ENCODE data around the gene CCDC144A.
"Not testable (repeated sequence)": the region's sequence is repeated elsewhere in the genome, so short reads cannot be mapped to it uniquely, and the experiment has no call there.

Gene CCDC144A

DNA sequence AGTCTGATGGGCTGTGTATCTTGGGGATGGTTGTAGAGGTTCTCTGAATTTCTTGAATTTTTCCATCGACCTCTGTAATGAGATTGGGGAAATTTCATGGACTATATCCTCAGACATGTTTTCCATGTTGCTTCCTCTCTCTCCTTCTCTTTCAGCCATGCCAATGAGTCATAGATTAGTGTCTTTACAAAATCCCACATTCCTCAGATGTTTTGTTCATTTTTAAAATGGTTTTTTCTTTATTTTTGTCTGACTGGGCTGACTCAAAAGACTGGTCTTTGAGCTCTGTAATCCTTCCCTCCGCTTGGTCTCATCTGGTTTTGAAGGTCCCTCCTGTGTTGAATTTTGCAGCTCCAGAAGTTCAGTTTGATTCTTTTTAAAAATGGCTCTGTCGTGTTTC lies 60.5 kb downstream of the CCDC144A start:
- not testable (repeated sequence) for DNase-seq

DNA sequence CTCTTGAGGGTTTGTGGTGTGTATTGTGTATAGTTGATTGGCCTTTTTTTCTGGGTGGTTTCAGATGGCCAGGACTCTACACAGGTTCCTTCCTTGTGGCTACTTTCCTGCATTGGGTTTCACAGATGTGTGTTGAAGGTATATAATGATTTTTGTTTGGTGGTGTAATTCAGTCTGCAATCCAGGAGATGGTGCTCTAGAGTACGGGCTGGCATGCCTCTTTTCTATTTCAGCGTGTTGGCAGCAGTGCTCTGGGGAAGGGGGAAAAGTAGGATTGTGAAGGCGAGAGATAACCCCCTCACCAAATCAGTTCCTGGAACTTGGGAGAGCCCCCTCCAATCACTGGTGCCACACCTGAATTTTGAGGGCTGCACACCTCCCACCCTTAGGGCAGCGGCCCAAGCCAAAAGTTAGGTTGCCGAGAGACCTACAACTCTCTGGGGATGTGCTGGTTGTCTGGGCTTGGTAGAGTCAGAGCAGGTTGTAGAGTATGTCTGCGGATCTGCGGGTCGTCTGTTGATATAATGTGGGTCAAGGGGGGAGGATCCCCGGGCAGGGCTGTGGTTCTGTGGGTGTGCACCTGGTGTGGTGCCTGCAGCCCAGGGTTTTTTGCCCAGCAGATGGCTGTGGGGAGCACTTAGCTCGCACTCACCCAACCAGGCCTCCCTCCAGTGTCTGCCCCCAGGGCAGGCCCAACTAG lies 61.3 kb downstream of the CCDC144A start:
- peak; percentile 7 to 47 for DNase-seq

DNA sequence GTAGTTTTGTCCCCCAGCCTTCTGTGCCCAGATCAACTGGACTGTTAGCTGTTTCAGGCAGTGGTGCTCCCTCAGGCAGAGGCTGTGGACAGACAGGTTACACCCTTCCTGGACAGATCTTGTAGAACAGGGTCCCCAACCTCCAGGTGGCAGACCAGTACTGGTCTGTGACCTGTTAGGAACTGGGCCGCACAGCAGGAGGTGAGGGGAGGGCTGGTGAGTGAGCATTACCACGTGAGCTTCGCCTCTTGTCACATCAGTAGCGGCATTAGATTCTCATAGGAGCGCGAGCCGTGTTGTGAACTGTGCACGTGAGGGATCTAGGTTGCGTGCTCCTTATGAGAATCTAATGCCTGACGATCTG lies 61.9 kb downstream of the CCDC144A start:
- DNase-seq: not testable (repeated sequence)

DNA sequence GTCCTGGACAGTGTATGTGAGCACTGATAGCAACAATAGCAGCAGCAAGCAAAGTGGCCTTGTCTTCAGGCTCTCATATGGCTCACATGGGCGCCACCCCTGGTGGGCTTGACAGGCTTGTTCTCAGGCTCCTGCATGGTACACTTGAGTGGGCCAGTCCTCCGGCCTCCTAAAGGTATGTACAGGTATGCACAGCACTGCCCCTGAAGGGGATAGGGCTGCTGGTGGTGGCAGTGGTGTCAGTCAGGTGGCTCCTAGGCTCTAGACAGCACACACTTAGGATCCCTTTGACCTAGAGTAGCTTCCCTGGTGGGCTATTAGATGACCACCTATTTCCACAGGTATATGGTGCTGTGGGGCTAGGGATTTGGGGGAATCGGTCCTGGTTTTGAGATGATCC lies 67.5 kb downstream of the CCDC144A start:
- DNase-seq: not testable (repeated sequence)

DNA sequence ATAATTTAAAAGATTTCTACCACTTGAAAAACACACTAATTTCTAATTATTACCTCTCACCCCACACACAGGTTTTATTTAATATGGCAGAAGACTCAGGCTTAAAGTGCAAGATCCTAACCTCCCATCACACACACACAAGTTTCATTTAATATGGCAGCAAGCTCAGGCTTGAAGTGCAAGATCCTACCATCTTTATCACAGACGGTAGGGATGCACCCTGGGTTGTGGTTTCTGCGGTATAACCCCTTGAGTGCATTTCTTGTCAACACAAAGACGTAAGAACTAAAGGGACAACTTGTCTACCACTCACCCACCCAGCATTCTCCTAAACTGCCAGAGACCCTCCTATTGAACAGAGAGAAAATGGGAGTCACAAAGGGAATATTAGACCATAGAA lies 68.1 kb downstream of the CCDC144A start:
- not testable (repeated sequence) for DNase-seq

DNA sequence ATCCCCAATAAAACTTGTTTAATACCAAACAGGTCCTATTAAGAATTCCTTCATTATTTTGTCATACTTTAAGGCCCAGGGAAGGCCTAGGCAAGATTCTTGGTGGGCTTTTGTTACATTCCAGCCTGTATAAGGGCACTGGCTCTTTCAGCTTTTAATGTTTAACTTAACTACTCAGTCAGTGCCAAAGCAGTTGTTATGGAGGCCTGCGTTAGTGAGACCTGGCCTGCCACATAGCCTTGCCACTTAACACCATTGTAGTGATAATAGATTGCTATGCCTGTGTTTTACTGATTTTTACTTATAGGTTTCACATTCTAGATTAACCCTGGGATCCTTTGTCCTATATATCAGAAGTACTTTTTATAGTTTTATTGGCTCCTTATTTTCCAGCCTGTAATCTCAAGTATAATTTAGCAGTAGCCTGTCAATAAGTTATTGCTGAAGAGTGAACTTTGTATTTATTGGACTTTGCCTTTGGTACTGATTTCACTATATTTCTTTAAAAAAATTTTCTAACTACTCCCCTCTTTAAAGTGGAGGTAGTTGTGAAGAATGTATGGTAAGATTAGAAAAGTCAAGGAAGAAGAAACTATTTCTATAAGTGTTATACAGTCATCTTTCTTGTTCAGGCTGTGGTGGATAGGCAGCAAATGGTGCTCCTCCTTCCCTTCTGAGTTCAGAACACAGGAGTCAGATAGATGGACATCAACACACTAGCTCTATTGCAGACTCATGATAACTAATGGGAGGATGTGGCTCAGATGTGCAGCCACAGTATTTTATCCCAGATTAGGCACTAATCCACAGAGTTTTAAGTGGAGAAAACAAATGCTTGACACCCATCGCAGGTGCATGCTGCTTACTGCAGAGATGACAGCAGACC lies 78.5 kb downstream of the CCDC144A start:
- DNase-seq: not testable (repeated sequence)

DNA sequence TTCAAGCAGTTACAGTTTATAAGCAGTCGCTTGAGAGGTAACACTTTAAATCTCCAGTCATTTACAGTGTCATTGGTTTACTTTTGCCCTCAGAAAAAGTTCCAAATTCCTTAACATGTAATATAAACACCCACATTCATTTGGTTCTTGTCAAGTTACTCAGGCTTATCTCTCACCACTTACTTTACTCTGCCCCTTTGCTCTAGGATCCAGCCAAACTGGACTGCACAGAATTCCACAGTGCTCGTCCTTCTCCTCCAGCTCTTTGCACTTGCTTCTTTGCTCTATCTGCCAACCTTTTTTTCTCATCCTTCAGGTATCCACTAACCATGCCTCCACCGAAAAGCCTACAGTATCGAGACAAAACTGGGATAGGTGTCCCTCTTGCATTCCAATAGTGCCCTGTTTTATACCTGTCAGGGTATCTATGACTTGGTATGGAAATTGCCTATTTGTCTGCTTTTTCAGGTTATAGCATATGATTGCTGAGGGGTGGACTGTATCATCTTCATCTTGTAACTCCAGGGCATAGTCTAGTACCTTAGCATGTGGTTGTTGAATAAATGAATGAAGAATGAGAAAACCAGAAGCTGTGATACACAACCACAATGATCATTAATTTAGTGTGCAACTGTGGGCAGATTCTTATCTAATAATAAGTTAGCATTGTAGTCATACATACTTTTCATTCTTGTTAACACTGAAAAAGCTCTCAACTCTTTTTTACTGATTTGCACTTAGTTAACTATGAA lies 82.5 kb downstream of the CCDC144A start:
- not testable (repeated sequence) for DNase-seq

DNA sequence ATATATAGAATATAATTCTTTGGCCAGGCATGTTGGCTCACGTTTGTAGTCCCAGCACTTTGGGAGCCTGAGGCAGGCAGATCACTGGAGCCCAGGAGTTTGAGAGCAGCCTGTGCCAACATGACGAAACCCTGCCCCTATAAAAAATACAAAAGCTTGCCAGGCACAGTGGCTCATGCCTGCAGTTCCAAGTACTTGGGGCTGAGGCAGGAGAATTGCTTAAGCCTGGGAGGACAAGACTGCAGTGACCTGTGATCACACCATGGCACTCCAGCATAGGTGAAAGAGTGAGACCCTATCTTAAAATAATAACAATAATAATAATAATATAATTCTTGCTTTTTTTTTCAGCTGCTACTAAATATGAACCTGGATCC lies 83.1 kb downstream of the CCDC144A start:
- not testable (repeated sequence) for DNase-seq

DNA sequence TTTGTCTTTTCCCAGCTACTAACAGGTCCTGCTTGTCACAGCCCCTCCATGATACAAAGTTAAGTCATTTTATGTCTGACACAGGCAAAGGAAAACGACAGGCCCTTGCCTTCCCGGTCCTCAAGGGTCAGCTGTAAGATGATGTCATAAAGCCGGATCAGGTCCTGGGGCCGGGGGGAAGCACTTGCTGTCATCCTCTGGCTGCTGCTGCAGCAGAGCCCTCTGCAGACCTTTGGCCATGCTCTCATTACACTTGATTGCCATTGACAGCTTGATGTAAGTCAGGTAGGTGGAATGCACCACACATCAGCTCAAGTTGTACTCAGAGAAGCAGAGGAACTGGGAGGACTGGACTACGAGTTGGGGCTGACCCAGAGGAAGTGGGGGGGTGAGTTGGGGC lies 97.8 kb downstream of the CCDC144A start:
- not testable (repeated sequence) for DNase-seq

DNA sequence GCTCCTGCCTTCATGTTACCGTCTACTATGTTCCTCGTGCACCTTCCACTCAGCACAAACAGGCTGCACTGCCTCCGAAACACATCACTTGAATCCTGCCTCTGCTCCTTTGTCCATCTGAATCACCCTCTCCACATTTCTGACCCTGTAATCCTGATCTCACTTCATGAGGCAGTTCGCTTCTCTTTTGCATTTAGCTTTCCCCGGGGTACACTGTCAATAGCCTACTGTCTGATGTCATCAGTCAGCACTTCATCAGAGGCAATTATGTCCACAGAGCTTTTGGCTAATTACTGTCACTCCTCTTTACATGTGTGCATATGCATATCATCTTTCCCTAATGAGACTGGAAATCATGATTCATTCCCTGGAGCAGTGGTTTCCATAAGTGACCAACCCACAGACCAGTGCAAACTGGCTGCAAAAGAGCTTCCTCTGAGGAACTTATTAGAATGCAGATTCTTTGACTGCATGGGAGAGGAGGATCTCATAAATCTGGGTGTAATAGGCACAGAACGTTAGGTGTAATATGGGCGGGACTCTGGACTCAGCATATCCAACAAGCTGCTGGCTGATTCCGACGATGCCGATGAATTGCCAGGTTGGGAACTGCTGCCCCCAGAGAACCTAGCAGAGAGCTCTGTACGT lies 99.0 kb downstream of the CCDC144A start:
- not testable (repeated sequence) for DNase-seq

DNA sequence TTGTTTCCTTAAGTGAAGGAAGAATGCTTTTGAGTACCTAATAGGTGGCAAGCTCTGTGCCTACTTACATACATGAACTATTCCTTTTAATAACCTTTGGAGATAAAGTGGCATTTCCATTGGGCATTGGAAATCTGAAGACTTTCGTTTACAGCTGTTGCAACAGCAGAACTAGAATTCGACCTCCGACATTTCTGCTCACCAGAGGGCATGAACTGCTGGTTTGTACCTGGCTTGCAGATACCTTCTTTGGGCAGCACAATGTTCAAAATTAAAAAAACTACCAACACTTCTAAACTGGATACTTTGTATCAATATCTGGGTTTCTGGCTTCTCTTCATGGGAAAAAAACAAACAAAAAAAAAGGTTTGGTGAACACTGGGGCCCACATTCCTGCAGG lies 99.6 kb downstream of the CCDC144A start:
- DNase-seq: not testable (repeated sequence)

DNA sequence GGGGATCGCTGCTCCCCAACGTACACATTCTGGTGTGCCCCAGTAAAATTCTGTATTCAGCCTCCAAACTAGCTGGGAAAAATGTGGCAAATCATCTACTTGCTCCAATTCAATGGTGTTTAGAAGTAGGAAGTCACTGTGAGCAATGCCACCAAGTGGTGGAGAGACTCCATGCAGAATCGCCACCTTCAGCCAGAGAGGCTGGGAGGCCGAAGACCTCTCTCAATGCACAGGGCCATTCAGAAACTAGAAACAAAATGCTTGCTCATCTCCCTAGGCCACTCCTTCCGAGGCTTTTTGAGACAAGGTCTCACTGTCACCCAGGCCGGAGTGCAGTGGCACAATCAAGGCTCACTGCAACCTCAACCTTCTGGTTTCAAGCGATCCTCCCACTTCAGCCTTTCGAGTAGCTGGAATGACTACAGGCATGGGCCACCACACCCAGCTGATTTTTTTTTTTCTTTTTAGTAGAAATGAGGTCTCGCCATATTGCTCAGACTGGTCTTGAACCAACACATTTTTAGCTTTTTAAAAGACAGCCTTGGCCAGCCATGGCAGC lies 100.4 kb downstream of the CCDC144A start:
- DNase-seq: not testable (repeated sequence)

DNA sequence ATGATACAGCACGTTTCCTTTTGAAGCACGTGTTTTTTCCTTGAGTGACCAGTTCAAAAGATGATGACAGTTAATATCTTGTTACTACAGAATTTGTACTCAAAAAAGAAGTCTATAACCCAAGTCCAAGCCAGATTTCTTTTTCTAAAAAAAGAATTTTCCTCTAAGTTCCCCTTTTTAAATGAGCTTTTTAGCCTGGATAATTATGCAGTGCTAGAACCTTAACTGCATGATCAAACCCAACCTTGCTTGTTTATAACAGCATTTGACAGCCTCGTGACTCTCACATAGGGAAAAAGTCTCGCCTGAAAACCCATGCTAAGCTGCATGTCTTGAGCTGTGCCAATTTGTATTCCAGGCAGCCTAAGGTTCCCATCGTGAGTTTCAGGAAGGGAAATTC lies 104.2 kb downstream of the CCDC144A start:
- peak; percentile 36 to 51 for DNase-seq

DNA sequence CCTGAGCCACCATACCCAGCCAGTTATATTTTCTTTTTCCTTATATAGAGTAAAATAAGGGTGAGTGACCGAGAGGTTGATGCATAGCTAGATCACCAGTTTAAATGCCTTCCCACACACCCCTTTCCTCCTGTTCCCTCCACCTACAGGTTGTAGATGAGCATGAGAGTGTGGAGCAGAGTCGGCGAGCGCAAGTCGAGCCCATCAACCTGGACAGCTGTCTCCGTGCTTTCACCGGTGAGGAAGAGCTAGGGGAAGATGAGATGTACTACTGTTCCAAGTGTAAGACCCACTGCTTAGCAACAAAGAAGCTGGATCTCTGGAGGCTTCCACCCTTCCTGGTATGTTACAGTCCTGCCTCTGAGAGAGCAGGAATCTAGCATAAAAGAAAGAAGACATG lies 105.9 kb downstream of the CCDC144A start:
- DNase-seq: not testable (repeated sequence)

DNA sequence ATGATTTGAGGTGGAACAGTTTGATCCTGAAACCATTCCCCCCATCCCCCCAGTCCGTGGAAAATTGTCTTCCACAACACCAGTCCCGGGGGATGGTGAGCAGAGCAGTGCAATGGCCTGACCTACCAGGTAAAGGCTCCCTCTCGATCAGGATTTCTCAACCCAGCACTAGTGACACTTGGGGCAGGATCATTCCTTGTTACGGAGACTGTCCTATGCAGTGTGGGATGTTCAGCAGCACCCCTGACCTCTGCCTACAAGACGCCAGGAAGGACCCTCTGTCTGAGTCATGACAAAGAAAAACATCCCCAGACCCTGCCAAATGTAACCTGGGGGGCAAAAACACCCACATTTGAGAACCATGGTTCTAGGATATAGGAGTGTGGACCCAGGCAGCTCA lies 114.8 kb downstream of the CCDC144A start:
- DNase-seq: not testable (repeated sequence)

DNA sequence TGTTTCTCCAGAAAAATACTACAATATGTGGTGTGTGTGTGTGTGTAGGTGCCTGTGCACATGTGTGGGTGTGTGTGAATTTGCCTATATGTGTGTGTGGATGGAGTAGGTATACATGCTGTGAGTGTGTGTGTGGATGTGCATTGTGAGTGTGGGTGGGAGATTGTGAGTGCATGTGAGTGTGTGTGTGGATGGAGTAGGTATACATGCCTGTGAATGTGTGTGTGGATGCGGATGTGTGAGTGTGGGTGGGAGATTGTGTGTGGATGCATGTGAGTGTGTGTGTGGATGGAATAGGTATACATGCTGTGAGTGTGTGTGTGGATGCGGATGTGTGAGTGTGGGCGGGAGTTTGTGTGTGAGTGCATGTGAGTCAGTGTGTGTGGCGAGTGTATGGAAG lies 116.6 kb downstream of the CCDC144A start:
- DNase-seq: not testable (repeated sequence)

DNA sequence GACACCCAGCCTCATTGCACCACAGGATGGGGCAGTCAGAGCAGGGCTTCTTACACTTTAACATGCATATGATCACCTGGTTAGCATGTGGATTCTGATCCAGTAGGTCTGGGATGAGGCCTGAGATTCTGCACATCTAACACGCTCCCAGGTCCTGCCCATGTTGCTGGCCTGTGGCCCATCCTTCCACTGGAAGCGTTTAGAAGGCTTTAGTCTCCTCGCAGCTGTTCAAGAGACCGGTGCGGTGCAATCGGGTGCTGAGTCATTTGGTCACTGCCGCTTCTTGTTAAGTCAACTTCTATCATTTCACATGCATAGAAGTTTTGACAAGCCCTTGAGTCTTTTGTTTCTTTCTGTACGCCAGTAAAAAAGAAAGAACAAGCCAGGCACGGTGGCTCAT lies 117.6 kb downstream of the CCDC144A start:
- not testable (repeated sequence) for DNase-seq

DNA sequence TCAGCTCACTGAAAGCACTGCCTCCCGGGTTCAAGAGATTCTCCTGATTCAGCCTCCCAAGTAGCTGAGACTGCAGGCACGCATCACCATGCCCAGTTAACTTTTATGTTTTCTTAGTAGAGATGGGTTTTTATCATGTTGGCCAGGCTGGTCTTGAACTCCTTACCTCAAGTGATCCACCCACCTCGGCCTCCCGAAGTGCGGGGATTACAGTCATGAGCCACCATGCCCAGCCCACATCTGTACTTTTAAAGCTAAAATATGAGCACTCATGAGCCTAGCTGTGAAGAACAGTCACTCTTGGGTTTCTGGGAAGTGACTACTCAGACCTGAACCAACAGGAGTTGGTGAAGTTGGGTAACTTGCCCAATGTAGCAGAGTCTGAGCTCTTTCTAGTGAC lies 120.2 kb downstream of the CCDC144A start:
- DNase-seq: not testable (repeated sequence)

DNA sequence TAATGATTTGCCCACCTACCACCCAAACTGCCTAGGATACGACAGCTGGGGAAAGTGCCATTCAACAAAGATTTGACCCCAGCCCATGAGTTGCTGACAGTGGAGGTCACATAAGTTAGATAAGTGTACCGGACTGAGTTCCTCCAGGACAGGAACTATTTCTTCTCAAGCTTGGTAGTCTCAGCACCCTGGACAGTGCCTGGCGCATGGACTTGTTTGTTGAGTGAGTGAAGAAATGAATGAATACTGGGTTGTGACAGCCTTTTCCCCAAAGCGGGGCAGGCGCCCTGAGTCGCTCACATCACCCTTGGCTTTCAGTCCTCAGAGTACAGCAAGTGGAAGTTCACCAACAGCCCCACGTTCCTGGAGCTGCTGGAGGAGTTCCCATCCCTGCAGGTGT lies 122.1 kb downstream of the CCDC144A start:
- peak; percentile 52 to 69 for DNase-seq
